ENCODE results near the gene TEX12.

TEX12 gene

GRCh38 chr11:112175599-112175952 is 8.4 kb downstream of the TEX12 start:
- Histone ChIP-seq H3K79me2 (ENCODE audit: insufficient read depth, low read length) (no peaks in the 10 kb centered on the region), H3K27me3 (ENCODE audit: insufficient read depth, low read length) (no peaks in the 10 kb centered on the region), H3K27ac (ENCODE audit: low read depth, low read length, poor library complexity, severe bottlenecking) (no peak overlapping the region), H3K9me2 (ENCODE audit: low read depth, low read length) (no peaks in the 10 kb centered on the region), H3K36me3 (ENCODE audit: insufficient read depth, low read length) (no peaks in the 10 kb centered on the region), H3K9me3 (ENCODE audit: low read length) (no peaks in the 10 kb centered on the region), H3K9ac (ENCODE audit: low read length) (no peak overlapping the region), H3K4me1 (ENCODE audit: insufficient read depth, low read length, severe bottlenecking) (peaks cover 8% of the 10 kb centered on the region), H3K4me3 (ENCODE audit: low read depth, low read length, poor library complexity, severe bottlenecking) (peak overlapping the region; percentile 28), H2AFZ (ENCODE audit: low read length) (no peak overlapping the region), H4K20me1 (ENCODE audit: insufficient read depth, low read length) (no peaks in the 10 kb centered on the region), H3K4me2 (ENCODE audit: low read length) (peak overlapping the region; percentile 56), H3F3A (ENCODE audit: insufficient read depth, low read length) (no peaks in the 10 kb centered on the region)
- TF ChIP-seq CTCF (IDR thresholded peaks at IDR 0.05; ENCODE audit: low read length) (no peak), EZH2 (IDR thresholded peaks at IDR 0.05; ENCODE audit: borderline replicate concordance, low read length) (no peak)

- Histone ChIP-seq H3K9me3 (ENCODE audit: low read length) (no peaks in the 10 kb centered on the region), H3K27ac (ENCODE audit: low read depth, low read length, poor library complexity, severe bottlenecking) (no peak overlapping the region), H3K4me1 (ENCODE audit: insufficient read depth, low read length, severe bottlenecking) (peaks cover 8% of the 10 kb centered on the region), H3K4me3 (ENCODE audit: low read depth, low read length, poor library complexity, severe bottlenecking) (no peak overlapping the region), H4K20me1 (ENCODE audit: insufficient read depth, low read length) (no peaks in the 10 kb centered on the region), H3K9ac (ENCODE audit: low read length) (no peak overlapping the region), H3K79me2 (ENCODE audit: insufficient read depth, low read length) (no peaks in the 10 kb centered on the region), H3K27me3 (ENCODE audit: insufficient read depth, low read length) (no peaks in the 10 kb centered on the region), H3F3A (ENCODE audit: insufficient read depth, low read length) (no peaks in the 10 kb centered on the region), H3K36me3 (ENCODE audit: insufficient read depth, low read length) (no peaks in the 10 kb centered on the region), H3K9me2 (ENCODE audit: low read depth, low read length) (no peaks in the 10 kb centered on the region), H3K4me2 (ENCODE audit: low read length) (no peak overlapping the region), H2AFZ (ENCODE audit: low read length) (no peak overlapping the region)
- no peak for TF ChIP-seq EZH2 (IDR thresholded peaks at IDR 0.05; ENCODE audit: borderline replicate concordance, low read length)
- TF ChIP-seq CTCF (IDR thresholded peaks at IDR 0.05; ENCODE audit: low read length) = no peak
These were observed 8.9 kb downstream of the TEX12 start for GRCh38 chr11:112176077-112176476.

GRCh38 chr11:112177589-112177988 is 10.4 kb downstream of the TEX12 start:
- Histone ChIP-seq H3K4me3 (ENCODE audit: low read depth, low read length, poor library complexity, severe bottlenecking) (no peak overlapping the region), H2AFZ (ENCODE audit: low read length) (no peak overlapping the region), H3F3A (ENCODE audit: insufficient read depth, low read length) (no peaks in the 10 kb centered on the region), H4K20me1 (ENCODE audit: insufficient read depth, low read length) (no peaks in the 10 kb centered on the region), H3K79me2 (ENCODE audit: insufficient read depth, low read length) (no peaks in the 10 kb centered on the region), H3K9me2 (ENCODE audit: low read depth, low read length) (no peaks in the 10 kb centered on the region), H3K9ac (ENCODE audit: low read length) (no peak overlapping the region), H3K4me2 (ENCODE audit: low read length) (no peak overlapping the region), H3K27me3 (ENCODE audit: insufficient read depth, low read length) (no peaks in the 10 kb centered on the region), H3K27ac (ENCODE audit: low read depth, low read length, poor library complexity, severe bottlenecking) (no peak overlapping the region), H3K9me3 (ENCODE audit: low read length) (no peaks in the 10 kb centered on the region), H3K4me1 (ENCODE audit: insufficient read depth, low read length, severe bottlenecking) (peaks cover 8% of the 10 kb centered on the region), H3K36me3 (ENCODE audit: insufficient read depth, low read length) (no peaks in the 10 kb centered on the region)
- no peak for TF ChIP-seq EZH2 (IDR thresholded peaks at IDR 0.05; ENCODE audit: borderline replicate concordance, low read length)
- TF ChIP-seq CTCF (IDR thresholded peaks at IDR 0.05; ENCODE audit: low read length) = no peak

Measured in OCI-LY1 (cell line).